Heart right ventricle (tissue), 16 donors: Measurements from ENCODE around the gene QRICH2. TPM values are rescaled to one million over a fixed set of nuclear protein-coding genes. Genes with fewer than 3 reads are reported as not detected.
A peak's percentile ranks its signal among the peaks of the same experiment; 100 is the strongest.

ENCODE experiments used
- ATAC-seq, 8 donors: fragments of 200-7000 bp; cut with Tn5 transposase; one replicate each; pipeline ENCODE4 v1.9.1; 2020; ENCODE audit warnings: mild to moderate bottlenecking in 8 of 8, moderate library complexity in 8 of 8, moderate number of reproducible peaks in 1 of 8
- DNase-seq, 2 donors: peaks; one replicate each; pipeline ENCODE4 v3.0.0-alpha.2; 2020
- H3K27ac ChIP-seq, 10 donors: fragments of 200-600 bp; sonication (generic) in 2 of 10; one replicate each; pipeline versions ENCODE4 v1.5.0 to v1.8.0; 2020 to 2022; ENCODE audit warnings: mild to moderate bottlenecking in 3 of 10
- H3K27me3 ChIP-seq, 7 donors: fragments of 200-600 bp; one replicate each; pipeline ENCODE4 v1.8.0; 2021 to 2022; ENCODE audit warnings: mild to moderate bottlenecking in 2 of 7
- H3K36me3 ChIP-seq, 9 donors: fragments of 200-600 bp; sonication (generic) in 1 of 9; one replicate each; pipeline versions ENCODE4 v1.5.0 to v1.8.0; 2020 to 2022; ENCODE audit warnings: mild to moderate bottlenecking in 2 of 9
- H3K4me1 ChIP-seq, 9 donors: fragments of 200-600 bp; sonication (generic) in 1 of 9; one replicate each; pipeline versions ENCODE4 v1.5.0 to v1.8.0; 2020 to 2022; ENCODE audit warnings: mild to moderate bottlenecking in 4 of 9
- H3K4me3 ChIP-seq, 10 donors: fragments of 200-600 bp; sonication (generic) in 2 of 10; one replicate each; pipeline versions ENCODE4 v1.5.0 to v1.8.0; 2020 to 2022; ENCODE audit warnings: mild to moderate bottlenecking in 7 of 10, moderate library complexity in 2 of 10
- H3K9me3 ChIP-seq, 11 donors: fragments of 200-600 bp in 10 of 11; sonication (generic) in 2 of 11; one replicate each; pipeline versions ENCODE4 v1.5.0 to v1.8.0; 2013 to 2022; ENCODE audit warnings: mild to moderate bottlenecking in 2 of 11, control low read depth in 1 of 11, moderate library complexity in 1 of 11
- CTCF ChIP-seq, 9 donors: fragments of 200-600 bp; sonication (generic) in 2 of 9; IDR thresholded peaks; one replicate each; pipeline versions ENCODE4 v1.5.0 to v1.8.0; 2021 to 2022; ENCODE audit warnings: antibody characterized with exemption in 9 of 9, mild to moderate bottlenecking in 5 of 9, moderate library complexity in 1 of 9
- WGBS, 2 donors: extraction: QIAGEN DNeasy Blood & Tissue Kit; methylation state at CpG; one replicate each; pipeline ENCODE4 v1.1.7; 2013; ENCODE audit warnings: inconsistent platforms in 1 of 2; 5-methylcytosine and 5-hydroxymethylcytosine counted together
- intact Hi-C, 10 donors: fragments of 100-400 bp; cut with DNase I; formaldehyde crosslinking; loops; one replicate each; pipeline versions ENCODE4 v1.11.1 to v1.14.2; 2022
- polyA plus RNA-seq, 2 donors: library from polyadenylated mRNA; stranded (reverse); fragments of 200-250 nt; gene quantifications; one replicate each; pipeline ENCODE4 v1.2.3, GENCODE V29; 2013
- total RNA-seq, 10 donors: library from RNA; stranded (reverse); fragmentation: NEBNext Ultra II Directional in 3 of 10; extraction: Animal tissue kit (Norgen Biotek cat#: 25700) in 3 of 10; gene quantifications; one replicate each; pipeline versions ENCODE4 v1.2.1 to v1.2.4, GENCODE V29; 2021 to 2023
- donor health status: Arrhythmogenic right ventricular cardiomyopathy.
- donor health status: ischemic (EF 13 %, LVEDD 7.1; RV severe dilation, severe dysfunction).
- donor health status: healthy with polysubstance abuse.
- donor health status: DM: no; HTN: yes; CAD: no.
- donor health status: DM: no; HTN: no; CAD: no.
- donor health status: ischemic (EF 25% LVEDD 6.9; RV normal size, moderate dysfunction).
- donor health status: ischemic (EF 25% LVEDD 5.7; RV mildly dilated, moderate dysfunction).
- donor health status: healthy.
- donor health status: DM: yes; HTN: yes; CAD: no.
- donor health status: Ischemic cardiomyopathy.
- donor health status: ischemic (EF 35%, LVEDD 5.7; RV mildly dilated, moderate dysfunction).
- donor health status: nonischemic (EF 11% LVEDD 7.7; RV severe dilation, severe dysfunction).
- donor health status: DM: yes; HTN: yes; CAD: no.
- donor health status: PGD.
- donor health status: ischemic (EF 29% LVEDD 5.4; RV normal size, mild dysfunction).
- donor health status: nonischemic (EF 23%, LVEDD 6.1; RV moderate dilation, normal function).

Gene QRICH2
- total and polyA plus RNA-seq, 12 donors, result 0.98 to 8.9 (median 2.0) TPM

GRCh38 chr17:76250141-76250540 lies 57.9 kb downstream of the QRICH2 start:
- ATAC-seq (no peak), DNase-seq (no peak)
- intact Hi-C loops, result no loop called here
- WGBS, 2 donors, result 78 to 83% methylated on average over 6 of the region's 6 CpGs
- peaks cover 0 to 61% (median 10%) of the 10 kb centered on the region in 9 donors for H3K4me1 ChIP-seq
- TF ChIP-seq CTCF (IDR thresholded peaks at IDR 0.05), result no peak
- H3K36me3 ChIP-seq, result no peaks in the 10 kb centered on the region
- H3K27ac ChIP-seq, result no peak overlapping the region
- H3K27me3 ChIP-seq, result no peaks in the 10 kb centered on the region
- H3K4me3 ChIP-seq, result no peak overlapping the region
- H3K9me3 ChIP-seq, result no peaks in the 10 kb centered on the region

- DNase-seq, result no peak
Observed at GRCh38 chr17:76248013-76248782, 59.9 kb downstream of the QRICH2 start.

GRCh38 chr17:76247304-76247703 lies 60.8 kb downstream of the QRICH2 start:
- H3K27me3 ChIP-seq, result peaks cover 0 to 21% (median 0%) of the 10 kb centered on the region in 7 donors

More at GRCh38 chr17:76248013-76248782, 59.9 kb downstream of the QRICH2 start:
- intact Hi-C loops, result no loop called here
- Histone ChIP-seq H3K9me3 (no peaks in the 10 kb centered on the region), H3K4me3 (no peak overlapping the region), H3K4me1 (peaks cover 0 to 60% (median 10%) of the 10 kb centered on the region in 9 donors), H3K27ac (no peak overlapping the region), H3K27me3 (peaks cover 0 to 16% (median 0%) of the 10 kb centered on the region in 7 donors), H3K36me3 (no peaks in the 10 kb centered on the region)
- peak in 1 of 9 donors; percentile 14 for TF ChIP-seq CTCF (IDR thresholded peaks at IDR 0.05)
- WGBS, 2 donors, result 79 to 80% methylated on average over 11 of the region's 11 CpGs
- no peak for ATAC-seq

More at GRCh38 chr17:76247304-76247703, 60.8 kb downstream of the QRICH2 start:
- 93 to 95% methylated on average over 8 of the region's 8 CpGs for WGBS, 2 donors
- no peak for ATAC-seq
- no peak overlapping the region for H3K27ac ChIP-seq
- peaks cover 0 to 51% (median 5%) of the 10 kb centered on the region in 9 donors for H3K4me1 ChIP-seq
- no peak for DNase-seq
- H3K4me3 ChIP-seq, result no peak overlapping the region
- H3K36me3 ChIP-seq, result no peaks in the 10 kb centered on the region
- no peaks in the 10 kb centered on the region for H3K9me3 ChIP-seq
- intact Hi-C loops, result no loop called here
- no peak for TF ChIP-seq CTCF (IDR thresholded peaks at IDR 0.05)
